Superior temporal gyrus (tissue), 1 donor: ENCODE measurements around the gene TMEM63B.

ENCODE experiments used
- DNase-seq: peaks from one replicate; pipeline ENCODE4 v3.0.0-alpha.2; 2016; ENCODE audit errors: extremely low spot score

The TMEM63B gene

GRCh38 chr6:44117397-44118128 lies 9.8 kb upstream of the TMEM63B start:
- no peak for DNase-seq

- DNase-seq, result no peak
These were observed 7.6 kb upstream of the TMEM63B start for GRCh38 chr6:44119704-44120262.

GRCh38 chr6:44120692-44121443 lies 6.5 kb upstream of the TMEM63B start:
- no peak for DNase-seq

- no peak for DNase-seq
These were observed 4.6 kb upstream of the TMEM63B start for GRCh38 chr6:44122801-44123200.

- DNase-seq, result no peak
These were observed 3.8 kb upstream of the TMEM63B start for GRCh38 chr6:44123544-44123943.

GRCh38 chr6:44126320-44127149 lies 819 bp upstream of the TMEM63B start:
- no peak for DNase-seq

GRCh38 chr6:44128020-44128917 lies 915 bp downstream of the TMEM63B start:
- DNase-seq, result no peak

- no peak for DNase-seq
These were observed 2.5 kb downstream of the TMEM63B start for GRCh38 chr6:44129841-44130322.

GRCh38 chr6:44131892-44132291 lies 4.5 kb downstream of the TMEM63B start:
- no peak for DNase-seq

- DNase-seq, result no peak
These were observed 5.1 kb downstream of the TMEM63B start for GRCh38 chr6:44132476-44132875.

- DNase-seq, result peak; percentile 74
These were observed 5.9 kb downstream of the TMEM63B start for GRCh38 chr6:44133003-44133931.

GRCh38 chr6:44133981-44134711 lies 6.8 kb downstream of the TMEM63B start:
- no peak for DNase-seq

- DNase-seq, result peak; percentile 50
These were observed 7.9 kb downstream of the TMEM63B start for GRCh38 chr6:44135173-44135758.

GRCh38 chr6:44135875-44136274 lies 8.5 kb downstream of the TMEM63B start:
- DNase-seq, result no peak

- DNase-seq, result no peak
These were observed 11.5 kb downstream of the TMEM63B start for GRCh38 chr6:44138717-44139350.

GRCh38 chr6:44139351-44139743 lies 12.0 kb downstream of the TMEM63B start:
- DNase-seq, result no peak

GRCh38 chr6:44142835-44143234 lies 15.5 kb downstream of the TMEM63B start:
- DNase-seq, result no peak

GRCh38 chr6:44143731-44144130 lies 16.4 kb downstream of the TMEM63B start:
- no peak for DNase-seq
